GM18867 (cell line): ENCODE data around the gene LRMDA.

Experiments used
- ATAC-seq: cut with Tn5 transposase; IDR thresholded peaks from one replicate; pipeline ENCODE4 v1.9.1; 2021; ENCODE audit warnings: mild to moderate bottlenecking, moderate library complexity; ENCODE audit not compliant: unreplicated experiment

Gene LRMDA

DNA sequence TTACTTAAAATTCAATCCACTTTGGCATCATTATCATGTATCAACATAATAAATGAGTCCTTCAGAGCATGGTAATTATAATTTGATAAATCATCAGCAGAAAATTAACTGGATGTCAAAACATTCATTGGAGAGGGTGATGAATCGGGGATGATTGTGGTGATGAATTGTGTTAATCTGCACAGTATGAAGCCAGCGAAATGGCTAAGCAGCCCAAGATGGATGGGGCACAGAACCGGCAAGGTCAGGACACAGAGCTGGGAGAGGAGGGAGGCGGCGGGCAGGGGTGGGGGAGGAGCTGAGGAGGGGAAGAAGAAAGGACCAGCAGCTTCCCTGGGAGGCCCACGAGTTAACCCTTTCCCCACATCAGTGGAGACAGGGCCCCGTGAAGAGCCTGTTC is 536.1 kb downstream of the LRMDA start:
- ATAC-seq, result no peak

GRCh38 chr10:75969031-75969430 is 537.6 kb downstream of the LRMDA start:
- no peak for ATAC-seq

DNA sequence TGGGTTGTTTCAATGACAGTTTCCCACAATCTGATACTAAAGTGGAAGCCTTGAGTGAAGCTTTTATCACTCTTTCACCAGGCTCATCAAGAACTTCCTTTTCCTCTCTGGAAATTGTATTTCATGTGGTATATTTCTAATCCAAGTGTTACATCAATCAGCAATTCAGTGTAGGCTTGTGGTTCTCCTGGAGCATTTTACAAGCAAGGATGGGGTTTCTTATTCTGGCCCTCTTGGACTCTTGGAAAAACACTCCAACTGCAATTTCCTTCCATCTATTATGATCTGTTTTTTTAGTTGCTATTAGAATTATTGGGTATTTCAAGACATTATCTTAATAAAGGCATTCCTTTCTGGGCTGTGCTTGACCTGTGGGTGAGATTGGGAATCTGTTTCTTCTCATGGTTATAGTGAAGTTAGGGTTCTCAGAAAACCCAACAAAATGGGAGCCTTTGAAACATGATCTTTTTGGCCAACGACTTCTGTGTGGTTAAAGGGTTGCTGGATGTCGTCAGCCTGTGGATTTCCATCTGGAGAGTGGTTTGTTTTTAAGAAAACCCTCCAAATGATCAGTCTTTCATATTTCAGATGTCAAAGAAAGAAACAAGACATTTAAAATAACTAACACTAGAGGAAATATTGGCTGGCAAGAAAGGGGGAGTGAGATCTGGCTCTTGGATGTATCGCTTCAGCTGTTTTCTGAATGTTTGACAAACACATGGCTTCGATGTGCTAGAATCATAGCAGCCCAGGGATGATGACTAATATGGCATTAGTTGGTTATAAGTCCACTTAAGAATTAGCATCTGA is 540.2 kb downstream of the LRMDA start:
- ATAC-seq, result no peak

DNA sequence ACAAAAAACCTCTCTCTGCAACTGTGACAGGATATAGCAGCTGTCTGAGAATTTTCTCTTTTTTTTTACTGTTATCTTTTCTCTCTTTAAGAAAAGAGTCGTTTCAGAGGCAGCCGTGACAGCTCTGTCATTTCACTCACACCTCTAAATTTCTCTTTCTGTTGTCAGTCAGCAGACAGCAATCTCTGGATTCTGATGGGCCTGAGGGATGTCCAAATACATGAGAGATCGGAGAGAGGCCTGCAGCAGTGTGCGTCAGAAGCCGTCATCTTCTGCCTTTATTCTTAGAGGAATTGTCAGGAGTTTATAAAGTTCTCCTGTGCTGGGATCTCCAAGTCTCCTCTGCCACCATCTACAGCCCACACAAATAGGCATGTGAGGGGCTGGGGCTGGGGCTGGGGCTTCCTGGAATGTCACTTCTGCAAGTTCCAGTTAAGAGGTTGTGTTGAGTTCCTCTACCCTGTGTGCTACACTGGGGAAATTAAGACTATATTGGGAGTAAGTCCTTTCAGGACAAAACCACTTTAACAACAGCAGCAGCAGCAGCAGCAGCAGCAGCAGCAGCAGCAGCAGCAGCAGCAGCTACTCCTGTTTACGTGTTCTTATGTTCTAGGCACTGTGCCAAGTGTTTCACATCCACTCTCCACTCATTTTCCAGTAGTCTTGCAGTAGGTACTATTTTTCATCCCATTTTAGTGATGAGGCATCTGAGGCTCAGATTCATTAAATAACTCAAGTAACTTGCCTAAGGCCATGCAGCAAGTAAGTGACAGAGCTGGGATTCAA is 541.3 kb downstream of the LRMDA start:
- ATAC-seq, result no peak

DNA sequence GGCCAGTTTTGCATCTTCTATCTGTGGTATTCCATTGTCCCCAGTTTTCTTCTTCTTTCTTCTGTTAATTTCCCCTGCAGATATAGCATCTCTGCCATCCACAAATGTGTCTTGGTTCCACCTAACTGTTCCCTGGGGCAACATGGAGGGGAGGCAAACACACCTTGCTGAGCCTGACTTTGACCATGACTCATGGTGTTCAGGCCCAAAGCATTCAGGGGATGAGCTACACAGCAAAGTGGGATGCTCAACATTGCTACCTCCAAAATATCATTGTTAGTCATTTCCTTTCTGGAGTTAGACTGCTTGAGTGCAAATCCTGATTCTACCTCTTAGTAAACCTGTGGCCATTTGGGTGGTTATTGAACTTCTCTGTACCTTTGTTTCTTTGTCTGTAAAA is 542.7 kb downstream of the LRMDA start:
- ATAC-seq, result no peak

DNA sequence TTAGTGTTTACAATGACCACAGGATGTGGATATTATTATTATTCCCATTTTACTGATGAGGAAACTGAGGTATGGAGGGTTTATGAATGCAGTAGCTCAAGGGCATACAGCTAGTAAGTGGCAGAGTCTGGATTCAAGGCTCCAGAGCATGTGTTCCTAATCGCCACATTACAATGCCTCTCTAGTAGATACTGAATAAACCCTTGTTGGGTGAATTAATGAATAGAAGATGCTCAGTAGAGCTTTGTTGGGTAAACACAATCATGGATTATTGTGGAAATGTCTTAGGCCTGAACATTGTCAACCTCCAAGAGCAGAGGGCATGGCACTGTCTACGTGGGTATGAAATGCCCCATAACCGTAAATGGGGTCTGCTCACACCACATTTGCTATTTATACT is 545.3 kb downstream of the LRMDA start:
- ATAC-seq, result no peak

GRCh38 chr10:75977139-75977538 is 545.7 kb downstream of the LRMDA start:
- ATAC-seq, result no peak

DNA sequence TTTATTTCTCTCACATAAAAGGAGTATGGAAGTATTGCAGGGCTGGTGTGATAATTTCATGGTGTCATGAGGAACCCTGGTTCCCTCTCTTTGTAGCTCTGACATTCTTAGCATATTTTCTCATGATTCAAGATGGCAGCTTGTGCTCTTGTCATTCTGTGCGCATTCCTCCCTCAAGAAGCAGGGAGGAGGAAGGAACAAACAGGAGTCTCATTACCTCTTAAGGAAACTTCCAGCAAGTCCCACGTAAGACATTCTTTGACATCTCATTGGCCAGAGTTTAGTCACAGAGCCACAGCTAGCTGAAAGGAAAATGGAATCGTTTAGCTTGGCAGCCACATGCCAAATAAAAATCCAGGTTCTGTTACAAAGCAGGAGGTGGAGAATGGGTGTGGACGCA is 546.8 kb downstream of the LRMDA start:
- no peak for ATAC-seq

GRCh38 chr10:75980419-75981002 is 549.1 kb downstream of the LRMDA start:
- ATAC-seq, result no peak

- ATAC-seq, result no peak
Observed at GRCh38 chr10:75982611-75983369, 551.4 kb downstream of the LRMDA start.

- no peak for ATAC-seq
Observed at GRCh38 chr10:75984067-75984466, 552.6 kb downstream of the LRMDA start.

DNA sequence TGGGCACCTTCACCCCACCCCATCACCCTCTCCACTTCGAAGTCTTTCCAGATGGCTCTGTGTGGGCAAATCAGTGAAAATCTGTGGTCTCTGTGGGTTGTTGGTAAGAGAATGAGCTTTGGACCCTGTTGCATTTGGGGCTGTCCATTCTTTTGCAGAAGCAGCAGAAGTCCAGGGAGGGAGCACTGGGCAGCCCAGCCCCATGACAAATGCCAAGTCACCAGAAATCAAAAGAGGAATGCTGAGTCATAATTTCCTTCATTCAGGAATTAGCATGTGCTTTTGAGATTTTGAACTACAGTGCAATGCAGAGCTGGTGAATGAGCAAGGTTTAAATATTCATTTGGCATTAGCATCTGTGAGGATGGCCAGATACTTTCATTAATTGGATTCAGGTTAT is 556.2 kb downstream of the LRMDA start:
- no peak for ATAC-seq

GRCh38 chr10:75994357-75995040 is 563.1 kb downstream of the LRMDA start:
- ATAC-seq, result no peak

DNA sequence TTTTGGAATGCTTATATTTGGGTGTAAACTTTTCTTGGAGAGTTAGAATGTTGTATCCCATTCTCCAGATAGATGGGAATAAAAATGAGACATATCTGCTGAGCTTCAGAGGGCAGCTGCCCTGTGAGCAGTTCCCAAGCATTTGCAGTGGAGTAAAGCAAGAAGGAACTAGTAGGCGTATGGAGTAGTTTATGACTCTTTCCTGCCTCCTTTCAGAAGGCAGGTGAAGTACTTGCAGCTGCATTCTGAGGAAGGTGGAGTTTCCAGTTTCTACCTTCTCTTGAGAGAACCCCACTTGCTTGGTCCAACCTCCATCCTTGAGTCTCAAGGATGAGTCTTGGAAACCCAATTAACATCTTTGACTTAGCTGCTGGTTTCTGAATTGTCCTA is 563.6 kb downstream of the LRMDA start:
- no peak for ATAC-seq

- no peak for ATAC-seq
Observed at GRCh38 chr10:75995720-75996119, 564.3 kb downstream of the LRMDA start.

GRCh38 chr10:75999001-75999400 is 567.6 kb downstream of the LRMDA start:
- ATAC-seq, result no peak

DNA sequence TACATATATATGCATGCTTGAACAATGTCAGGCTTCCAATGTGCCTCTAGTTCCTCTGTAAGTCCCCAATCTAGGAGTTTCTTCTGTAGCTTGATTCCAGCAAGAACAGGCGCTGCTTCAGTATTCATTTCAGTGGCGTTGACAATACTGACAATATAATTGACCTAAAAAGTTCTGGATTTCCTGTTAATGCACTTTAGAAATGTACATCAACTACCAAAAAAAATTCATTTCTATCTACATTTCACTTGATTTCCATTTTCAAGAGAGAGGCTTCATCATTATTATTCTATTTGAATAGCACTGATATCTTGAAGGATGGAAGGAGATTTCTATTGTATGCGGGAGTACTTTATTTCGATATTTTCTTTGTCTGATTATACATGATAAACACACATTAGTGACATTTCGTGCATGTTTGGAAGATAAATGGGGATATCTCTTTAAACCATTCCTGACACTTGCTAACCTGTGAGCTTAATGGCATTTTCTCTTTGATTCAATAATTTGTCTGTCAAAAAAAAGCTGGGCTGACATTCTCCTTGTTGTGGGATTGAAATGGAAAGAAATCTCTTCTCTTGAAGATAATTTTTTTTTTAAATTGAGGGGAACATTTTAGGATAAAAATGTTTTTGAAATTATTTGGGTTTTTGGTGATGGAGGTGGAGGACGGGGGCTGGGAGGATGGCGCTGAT is 568.2 kb downstream of the LRMDA start:
- no peak for ATAC-seq

DNA sequence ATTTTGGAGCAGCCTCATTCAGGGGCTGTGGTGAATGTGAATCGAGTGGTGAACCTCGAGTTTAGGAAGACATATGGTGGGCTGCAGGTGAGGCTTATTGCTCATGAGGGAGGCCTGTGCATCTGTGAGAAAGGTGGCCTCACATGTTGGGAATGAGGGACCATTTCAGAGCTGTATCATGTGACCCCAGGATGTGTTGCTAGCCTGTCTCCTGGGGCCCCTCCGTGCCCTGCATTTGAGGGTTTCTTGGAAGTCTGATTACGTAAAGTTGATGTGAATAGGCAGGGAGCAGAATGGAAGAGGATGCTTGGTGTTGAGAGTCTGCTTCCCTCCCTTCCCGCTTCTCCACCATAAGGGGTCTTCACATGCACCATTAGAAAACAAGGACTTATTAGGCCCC is 569.1 kb downstream of the LRMDA start:
- ATAC-seq, result no peak

DNA sequence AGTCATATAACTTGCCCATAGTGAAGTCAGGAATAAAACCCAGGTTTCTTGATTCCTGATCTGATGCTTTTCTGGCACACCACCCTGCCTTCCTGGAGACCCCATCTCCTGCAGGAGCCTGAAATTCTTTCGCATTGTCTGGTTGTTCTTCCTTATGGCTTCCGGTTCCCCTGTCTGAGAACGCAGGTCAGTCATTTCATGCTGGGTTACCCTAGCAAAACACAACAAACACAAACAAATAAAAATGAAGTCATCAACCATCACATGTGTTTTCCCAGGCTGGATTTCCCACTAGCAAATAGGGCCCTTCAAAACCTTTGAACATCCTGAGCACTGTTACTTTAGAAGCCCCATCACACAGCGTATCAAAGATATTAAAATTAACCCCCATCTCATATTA is 569.6 kb downstream of the LRMDA start:
- no peak for ATAC-seq

GRCh38 chr10:76001461-76001860 is 570.0 kb downstream of the LRMDA start:
- ATAC-seq, result no peak
